ENCODE results near the gene BRAF.
"Not testable (repeated sequence)": the region's sequence is repeated elsewhere in the genome, so short reads cannot be mapped to it uniquely, and the experiment has no call there.

DNA sequence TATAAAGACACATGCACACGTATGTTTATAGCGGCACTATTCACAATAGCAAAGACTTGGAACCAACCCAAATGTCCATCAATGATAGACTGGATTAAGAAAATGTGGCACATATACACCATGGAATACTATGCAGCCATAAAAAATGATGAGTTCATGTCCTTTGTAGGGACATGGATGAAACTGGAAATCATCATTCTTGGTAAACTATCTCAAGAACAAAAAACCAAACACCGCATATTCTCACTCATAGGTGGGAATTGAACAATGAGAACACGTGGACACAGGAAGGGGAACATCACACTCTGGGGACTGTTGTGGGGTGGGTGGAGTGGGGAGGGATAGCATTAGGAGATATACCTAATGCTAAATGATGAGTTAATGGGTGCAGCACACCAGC lies 181.5 kb downstream of the BRAF start:
- TF ChIP-seq, protein P1, sequence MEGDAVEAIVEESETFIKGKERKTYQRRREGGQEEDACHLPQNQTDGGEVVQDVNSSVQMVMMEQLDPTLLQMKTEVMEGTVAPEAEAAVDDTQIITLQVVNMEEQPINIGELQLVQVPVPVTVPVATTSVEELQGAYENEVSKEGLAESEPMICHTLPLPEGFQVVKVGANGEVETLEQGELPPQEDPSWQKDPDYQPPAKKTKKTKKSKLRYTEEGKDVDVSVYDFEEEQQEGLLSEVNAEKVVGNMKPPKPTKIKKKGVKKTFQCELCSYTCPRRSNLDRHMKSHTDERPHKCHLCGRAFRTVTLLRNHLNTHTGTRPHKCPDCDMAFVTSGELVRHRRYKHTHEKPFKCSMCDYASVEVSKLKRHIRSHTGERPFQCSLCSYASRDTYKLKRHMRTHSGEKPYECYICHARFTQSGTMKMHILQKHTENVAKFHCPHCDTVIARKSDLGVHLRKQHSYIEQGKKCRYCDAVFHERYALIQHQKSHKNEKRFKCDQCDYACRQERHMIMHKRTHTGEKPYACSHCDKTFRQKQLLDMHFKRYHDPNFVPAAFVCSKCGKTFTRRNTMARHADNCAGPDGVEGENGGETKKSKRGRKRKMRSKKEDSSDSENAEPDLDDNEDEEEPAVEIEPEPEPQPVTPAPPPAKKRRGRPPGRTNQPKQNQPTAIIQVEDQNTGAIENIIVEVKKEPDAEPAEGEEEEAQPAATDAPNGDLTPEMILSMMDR (IDR thresholded peaks at IDR 0.05) = not testable (repeated sequence)
- not testable (repeated sequence) for TF ChIP-seq POLR2A (IDR thresholded peaks at IDR 0.05)

All from lower leg skin (tissue), 3 donors.